Natural killer cell (primary cell): ENCODE data around the gene THRSP. TPM values are rescaled to one million over a fixed set of nuclear protein-coding genes. Genes with fewer than 3 reads are reported as not detected.

Experiments used
- ATAC-seq, 3 donors: fragments of 150-1000 bp in 2 of 3; fragments of 200-7000 bp in 1 of 3; cut with Tn5 transposase; 1 replicate in 1 of 3; 2 replicates in 2 of 3; pipeline ENCODE4 v1.10.0; 2021; ENCODE audit warnings: mild to moderate bottlenecking in 2 of 3, moderate library complexity in 2 of 3
- DNase-seq, 2 donors: peaks; one replicate each; pipeline versions ENCODE4 v3.0.0 to v3.0.0-alpha.2; 2013 to 2021; ENCODE audit warnings: mixed read lengths in 1 of 2
- H3K27ac ChIP-seq: one replicate; pipeline ENCODE4 v1.5.1; 2013; ENCODE audit warnings: mild to moderate bottlenecking, low read length
- H3K27me3 ChIP-seq: one replicate; pipeline ENCODE4 v1.6.1; 2013; ENCODE audit warnings: low read length; ENCODE audit not compliant: control insufficient read depth, insufficient read depth
- H3K36me3 ChIP-seq: one replicate; pipeline ENCODE4 v1.6.1; 2013; ENCODE audit warnings: low read length; ENCODE audit not compliant: control insufficient read depth, insufficient read depth
- H3K4me1 ChIP-seq: one replicate; pipeline ENCODE4 v1.6.1; 2013; ENCODE audit warnings: low read length; ENCODE audit not compliant: control insufficient read depth, insufficient read depth
- H3K4me3 ChIP-seq: one replicate; pipeline ENCODE4 v1.5.1; 2013; ENCODE audit warnings: low read length
- H3K9me3 ChIP-seq: one replicate; pipeline ENCODE4 v1.6.1; 2013; ENCODE audit warnings: low read length; ENCODE audit not compliant: control insufficient read depth, insufficient read depth
- H3K27ac Mint-ChIP-seq, 2 donors: one replicate each; pipeline ENCODE4 v1.8.0; 2022; ENCODE audit warnings: mild to moderate bottlenecking in 2 of 2, mixed read lengths in 2 of 2, moderate library complexity in 1 of 2
- H3K27me3 Mint-ChIP-seq, 2 donors: one replicate each; pipeline ENCODE4 v1.8.0; 2022; ENCODE audit warnings: low read depth in 2 of 2, mixed read lengths in 2 of 2
- H3K36me3 Mint-ChIP-seq: one replicate; pipeline ENCODE4 v1.8.0; 2022; ENCODE audit warnings: mixed read lengths
- H3K4me1 Mint-ChIP-seq, 2 donors: one replicate each; pipeline ENCODE4 v1.8.0; 2022; ENCODE audit warnings: mixed read lengths in 2 of 2
- H3K4me3 Mint-ChIP-seq: one replicate; pipeline ENCODE4 v1.8.0; 2022; ENCODE audit warnings: mild to moderate bottlenecking, moderate library complexity, mixed read lengths
- H3K9me3 Mint-ChIP-seq, 2 donors: one replicate each; pipeline ENCODE4 v1.8.0; 2022; ENCODE audit warnings: mixed read lengths in 2 of 2
- CTCF ChIP-seq: fragments of 200-600 bp; IDR thresholded peaks from one replicate; pipeline ENCODE4 v1.8.0; 2022; ENCODE audit warnings: antibody characterized with exemption
- WGBS: methylation state at CpG from one replicate; pipeline ENCODE4 v1.1.7; 2013; ENCODE audit warnings: missing lambda C conversion rate; ENCODE audit not compliant: insufficient coverage; 5-methylcytosine and 5-hydroxymethylcytosine counted together
- intact Hi-C: fragments of 100-400 bp; cut with micrococcal nuclease; formaldehyde crosslinking; loops from one replicate; pipeline ENCODE4 v1.14.2; 2022
- total RNA-seq, 4 donors: library from RNA; stranded (reverse); fragments of 120-200 nt in 1 of 4; gene quantifications; one replicate each; pipeline versions ENCODE4 v1.2.3 to v1.2.4, GENCODE V29; 2013 to 2022

The THRSP gene
- total RNA-seq, 3 donors from 2014 or later (not counting 1 experiment from before 2014, with no cell fraction given) = not detected

GRCh38 chr11:78034623-78035022 lies 29.0 kb upstream of the THRSP start:
- no peak for TF ChIP-seq CTCF
- H3K27ac Mint-ChIP-seq = no peak overlapping the region
- no peaks in the 10 kb centered on the region for H3K36me3 ChIP-seq
- no peaks in the 10 kb centered on the region for H3K9me3 Mint-ChIP-seq
- WGBS = 84% methylated on average over 10 of the region's 10 CpGs
- peaks cover 6% of the 10 kb centered on the region for H3K4me1 ChIP-seq
- H3K9me3 ChIP-seq = no peaks in the 10 kb centered on the region
- H3K27ac ChIP-seq = no peak overlapping the region
- H3K4me3 ChIP-seq = no peak overlapping the region
- no peaks in the 10 kb centered on the region for H3K36me3 Mint-ChIP-seq
- H3K27me3 ChIP-seq = no peaks in the 10 kb centered on the region
- H3K27me3 Mint-ChIP-seq = no peaks in the 10 kb centered on the region
- H3K4me1 Mint-ChIP-seq = peaks cover 1 to 2% of the 10 kb centered on the region in 2 donors
- intact Hi-C loops = no loop called here
- no peak overlapping the region for H3K4me3 Mint-ChIP-seq
- no peak for DNase-seq
- no peak for ATAC-seq

GRCh38 chr11:78036313-78036712 lies 27.3 kb upstream of the THRSP start:
- Mint-ChIP-seq H3K9me3 (no peaks in the 10 kb centered on the region), H3K36me3 (no peaks in the 10 kb centered on the region), H3K4me1 (peaks cover 10 to 12% of the 10 kb centered on the region in 2 donors), H3K27ac (no peak overlapping the region), H3K4me3 (no peak overlapping the region), H3K27me3 (no peaks in the 10 kb centered on the region)
- ATAC-seq (no peak), DNase-seq (no peak)
- Histone ChIP-seq H3K4me1 (peaks cover 15% of the 10 kb centered on the region), H3K27ac (no peak overlapping the region), H3K36me3 (no peaks in the 10 kb centered on the region), H3K4me3 (no peak overlapping the region), H3K9me3 (no peaks in the 10 kb centered on the region), H3K27me3 (no peaks in the 10 kb centered on the region)
- 96% methylated on average over 2 of the region's 3 CpGs for WGBS
- intact Hi-C loops = no loop called here
- TF ChIP-seq CTCF = no peak

GRCh38 chr11:78037056-78037455 lies 26.6 kb upstream of the THRSP start:
- no peak overlapping the region for H3K27ac ChIP-seq
- ATAC-seq (no peak), DNase-seq (no peak)
- no peaks in the 10 kb centered on the region for H3K9me3 Mint-ChIP-seq
- WGBS = 76% methylated on average over 3 of the region's 3 CpGs
- H3K9me3 ChIP-seq = no peaks in the 10 kb centered on the region
- H3K36me3 Mint-ChIP-seq = no peaks in the 10 kb centered on the region
- intact Hi-C loops = no loop called here
- no peak overlapping the region for H3K27ac Mint-ChIP-seq
- H3K4me1 Mint-ChIP-seq = peaks cover 10 to 12% of the 10 kb centered on the region in 2 donors
- H3K27me3 Mint-ChIP-seq = no peaks in the 10 kb centered on the region
- no peaks in the 10 kb centered on the region for H3K36me3 ChIP-seq
- H3K4me3 Mint-ChIP-seq = no peak overlapping the region
- H3K4me3 ChIP-seq = no peak overlapping the region
- TF ChIP-seq CTCF = no peak
- peaks cover 15% of the 10 kb centered on the region for H3K4me1 ChIP-seq
- H3K27me3 ChIP-seq = no peaks in the 10 kb centered on the region

DNA sequence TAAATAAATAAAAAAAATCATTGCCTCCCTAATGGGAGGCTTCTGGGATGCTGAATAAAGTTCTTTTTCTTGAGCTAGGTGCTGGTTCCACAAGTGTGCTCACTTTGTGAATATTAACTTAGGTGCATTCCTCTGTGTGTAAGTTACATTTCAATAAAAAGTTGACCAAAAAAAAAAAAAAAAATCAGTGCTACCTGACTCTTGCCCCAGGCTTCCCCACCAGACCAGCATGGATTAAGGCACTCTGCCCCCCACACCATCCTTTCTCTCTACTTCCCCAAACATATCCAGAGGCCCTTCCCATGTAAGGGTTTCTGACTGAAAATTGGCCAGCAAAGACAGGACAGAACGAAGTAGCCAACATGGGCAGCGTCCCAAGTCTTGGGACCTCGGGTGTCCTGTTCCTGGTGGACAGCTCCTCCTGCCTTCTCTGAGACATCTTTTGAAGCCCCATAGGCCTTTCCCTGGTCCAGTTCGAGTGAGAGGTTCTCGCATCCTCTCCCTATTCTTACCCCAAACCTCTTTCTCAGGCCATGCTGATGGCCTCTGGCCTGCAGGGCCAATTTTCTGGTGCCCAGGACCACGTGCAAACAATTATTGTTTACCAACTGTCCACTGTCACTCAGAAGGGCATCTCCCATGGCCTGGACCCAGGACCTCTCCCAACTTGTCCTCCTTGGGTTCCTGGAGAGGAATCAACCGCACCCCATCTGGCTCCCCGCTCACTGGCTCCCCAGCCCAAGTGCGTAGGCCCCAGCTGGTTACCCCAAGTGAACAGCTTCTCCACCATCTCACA lies 25.6 kb upstream of the THRSP start:
- Mint-ChIP-seq H3K4me3 (no peak overlapping the region), H3K36me3 (no peaks in the 10 kb centered on the region), H3K4me1 (peaks cover 10 to 12% of the 10 kb centered on the region in 2 donors), H3K27ac (no peak overlapping the region), H3K27me3 (no peaks in the 10 kb centered on the region), H3K9me3 (no peaks in the 10 kb centered on the region)
- Histone ChIP-seq H3K9me3 (no peaks in the 10 kb centered on the region), H3K27me3 (no peaks in the 10 kb centered on the region), H3K4me1 (peaks cover 15% of the 10 kb centered on the region), H3K36me3 (no peaks in the 10 kb centered on the region), H3K27ac (no peak overlapping the region), H3K4me3 (no peak overlapping the region)
- DNase-seq (no peak), ATAC-seq (no peak)
- intact Hi-C loops = no loop called here
- TF ChIP-seq CTCF = no peak
- 91% methylated on average over 9 of the region's 9 CpGs for WGBS
